Measurements from ENCODE around the gene RHCE.
"Not testable (repeated sequence)": the region's sequence is repeated elsewhere in the genome, so short reads cannot be mapped to it uniquely, and the experiment has no call there.

RHCE gene

DNA sequence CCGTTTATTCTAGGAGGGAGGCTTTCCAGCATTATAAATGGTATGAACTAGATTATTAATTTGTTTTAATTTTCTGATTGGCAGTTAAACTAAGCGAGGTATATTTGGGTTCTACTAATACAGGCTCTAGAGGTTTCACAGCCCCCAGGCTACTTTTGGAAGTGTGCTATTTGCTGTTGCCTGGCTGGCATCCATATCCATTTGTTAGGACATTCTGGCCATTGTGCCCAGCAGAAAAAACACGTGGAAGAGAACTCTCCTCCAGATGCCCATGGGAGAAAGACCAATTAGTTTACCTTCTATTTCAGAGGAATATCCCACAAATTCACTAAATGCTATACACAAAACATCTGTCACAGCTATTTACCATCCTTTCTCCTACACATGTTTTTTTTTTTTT is 39.4 kb upstream of the RHCE start:
- TF ChIP-seq, protein P1, sequence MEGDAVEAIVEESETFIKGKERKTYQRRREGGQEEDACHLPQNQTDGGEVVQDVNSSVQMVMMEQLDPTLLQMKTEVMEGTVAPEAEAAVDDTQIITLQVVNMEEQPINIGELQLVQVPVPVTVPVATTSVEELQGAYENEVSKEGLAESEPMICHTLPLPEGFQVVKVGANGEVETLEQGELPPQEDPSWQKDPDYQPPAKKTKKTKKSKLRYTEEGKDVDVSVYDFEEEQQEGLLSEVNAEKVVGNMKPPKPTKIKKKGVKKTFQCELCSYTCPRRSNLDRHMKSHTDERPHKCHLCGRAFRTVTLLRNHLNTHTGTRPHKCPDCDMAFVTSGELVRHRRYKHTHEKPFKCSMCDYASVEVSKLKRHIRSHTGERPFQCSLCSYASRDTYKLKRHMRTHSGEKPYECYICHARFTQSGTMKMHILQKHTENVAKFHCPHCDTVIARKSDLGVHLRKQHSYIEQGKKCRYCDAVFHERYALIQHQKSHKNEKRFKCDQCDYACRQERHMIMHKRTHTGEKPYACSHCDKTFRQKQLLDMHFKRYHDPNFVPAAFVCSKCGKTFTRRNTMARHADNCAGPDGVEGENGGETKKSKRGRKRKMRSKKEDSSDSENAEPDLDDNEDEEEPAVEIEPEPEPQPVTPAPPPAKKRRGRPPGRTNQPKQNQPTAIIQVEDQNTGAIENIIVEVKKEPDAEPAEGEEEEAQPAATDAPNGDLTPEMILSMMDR (IDR thresholded peaks at IDR 0.05; ENCODE audit: low read depth, low read length), result no peak
- H3K4me3 ChIP-seq (ENCODE audit: low read depth, low read length), result no peak overlapping the region

DNA sequence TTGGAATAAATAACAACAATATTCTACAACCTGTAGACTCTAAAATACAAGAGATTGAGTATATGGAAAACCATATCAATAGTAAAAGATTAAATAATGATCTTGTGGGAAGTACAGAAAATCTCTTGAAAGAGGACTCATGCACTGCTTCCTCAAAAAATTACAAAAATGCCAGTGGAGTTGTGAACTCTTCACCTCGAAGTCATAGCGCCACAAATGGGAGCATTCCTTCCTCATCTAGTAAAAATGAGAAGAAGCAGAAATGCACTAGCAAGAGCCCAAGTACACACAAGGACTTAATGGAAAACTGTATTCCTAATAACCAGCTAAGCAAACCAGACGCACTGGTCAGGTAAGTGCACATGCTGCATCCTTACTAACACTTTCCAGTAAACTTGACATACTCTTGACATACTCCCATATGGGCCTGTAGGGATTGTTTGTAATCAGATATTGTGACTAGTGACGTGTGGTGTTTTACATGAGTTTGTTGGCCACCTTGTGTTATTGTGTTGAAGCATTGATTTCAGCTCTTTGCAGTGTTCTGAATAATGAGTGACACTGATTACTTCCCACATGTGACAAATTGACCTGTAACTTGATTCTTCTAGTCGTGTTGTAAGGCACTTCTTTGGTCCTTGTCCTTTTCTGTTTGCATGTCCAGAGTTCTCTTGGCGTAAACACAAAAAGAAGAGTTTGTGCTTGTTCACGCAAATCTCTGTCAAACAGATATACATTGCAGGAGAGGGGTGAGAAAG is 38.1 kb upstream of the RHCE start:
- no peak overlapping the region for H3K4me3 ChIP-seq (ENCODE audit: low read depth, low read length)
- TF ChIP-seq, protein P1 (IDR thresholded peaks at IDR 0.05; ENCODE audit: low read depth, low read length), result no peak

DNA sequence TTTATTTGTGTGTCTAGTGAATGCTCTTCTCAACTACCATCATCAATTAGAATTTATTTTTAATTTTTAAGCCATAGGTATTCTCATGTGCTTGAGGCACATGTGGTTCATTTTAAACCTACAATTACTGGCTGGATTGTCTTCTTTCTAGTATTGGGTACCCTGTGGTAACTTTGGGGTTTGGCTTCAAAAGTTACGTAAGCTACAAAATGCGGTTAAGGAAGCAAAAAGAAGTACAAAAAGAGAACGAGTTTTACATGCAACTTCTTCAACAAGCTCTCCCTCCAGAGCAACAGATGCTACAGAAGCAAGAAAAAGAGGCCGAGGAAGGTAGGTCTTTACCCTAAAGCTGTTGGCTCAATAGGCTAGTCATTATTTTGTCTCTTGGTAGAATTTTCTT is 35.9 kb upstream of the RHCE start:
- TF ChIP-seq, protein P1 (IDR thresholded peaks at IDR 0.05; ENCODE audit: low read depth, low read length), result no peak
- no peak overlapping the region for H3K4me3 ChIP-seq (ENCODE audit: low read depth, low read length)

DNA sequence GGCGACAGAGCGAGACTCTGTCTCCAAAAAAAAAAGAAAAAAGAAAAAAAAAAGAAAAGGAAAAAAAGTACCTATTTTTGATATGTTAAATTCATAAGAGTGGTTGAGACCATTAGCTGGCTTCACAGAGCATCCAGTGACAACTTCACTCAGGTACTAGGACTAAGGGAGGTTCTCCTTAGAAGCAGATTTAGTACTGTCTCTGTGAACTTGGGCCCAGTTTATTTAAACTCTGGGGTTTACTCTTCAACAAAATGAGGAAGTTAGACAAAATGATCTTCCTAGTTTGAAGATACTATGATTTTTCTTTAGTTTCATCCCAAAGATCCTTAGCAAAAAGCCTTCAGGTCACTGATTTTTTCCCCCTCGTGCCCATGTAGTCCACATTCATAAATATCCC is 31.3 kb upstream of the RHCE start:
- no peak overlapping the region for H3K4me3 ChIP-seq (ENCODE audit: low read depth, low read length)
- TF ChIP-seq, protein P1 (IDR thresholded peaks at IDR 0.05; ENCODE audit: low read depth, low read length), result no peak

DNA sequence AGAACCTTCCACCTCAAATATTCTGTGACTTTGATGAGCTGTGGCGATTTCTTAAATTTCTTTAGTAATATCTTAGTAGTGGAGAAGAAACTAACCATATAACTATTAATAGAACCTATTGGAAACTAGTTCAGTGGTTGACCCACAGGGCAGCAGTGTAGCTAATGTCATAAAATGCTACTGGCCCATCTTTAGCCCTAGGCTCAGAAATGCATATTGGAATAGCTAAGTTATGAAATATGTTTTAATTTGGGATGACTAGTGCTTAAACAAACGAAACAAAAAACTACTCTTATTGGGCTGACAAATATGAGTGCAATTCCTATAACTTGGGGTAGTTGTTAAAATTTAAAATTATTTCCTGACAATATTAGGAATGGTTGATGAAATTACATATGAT is 30.3 kb upstream of the RHCE start:
- TF ChIP-seq, protein P1 (IDR thresholded peaks at IDR 0.05; ENCODE audit: low read depth, low read length), result no peak
- no peak overlapping the region for H3K4me3 ChIP-seq (ENCODE audit: low read depth, low read length)

DNA sequence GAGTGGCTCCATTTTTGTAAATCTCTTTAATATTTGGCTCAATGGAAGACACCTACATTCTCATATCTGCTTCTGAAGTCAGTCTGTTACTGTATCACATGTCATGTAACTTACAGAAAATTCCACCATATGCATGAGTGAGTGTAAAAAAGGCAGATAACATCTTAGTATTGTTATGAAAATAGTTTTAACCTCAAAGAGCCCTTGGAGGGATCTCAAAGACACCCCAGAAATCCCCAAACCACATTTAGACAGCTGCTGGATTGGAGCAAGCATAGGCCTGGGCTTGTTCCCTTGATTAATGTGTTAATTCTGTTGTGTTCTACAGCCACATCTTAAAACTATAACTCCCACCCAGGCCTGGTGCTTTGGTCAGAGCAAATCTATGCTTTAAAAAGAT is 26.9 kb upstream of the RHCE start:
- TF ChIP-seq, protein P1 (IDR thresholded peaks at IDR 0.05; ENCODE audit: low read depth, low read length), result no peak
- H3K4me3 ChIP-seq (ENCODE audit: low read depth, low read length), result no peak overlapping the region

DNA sequence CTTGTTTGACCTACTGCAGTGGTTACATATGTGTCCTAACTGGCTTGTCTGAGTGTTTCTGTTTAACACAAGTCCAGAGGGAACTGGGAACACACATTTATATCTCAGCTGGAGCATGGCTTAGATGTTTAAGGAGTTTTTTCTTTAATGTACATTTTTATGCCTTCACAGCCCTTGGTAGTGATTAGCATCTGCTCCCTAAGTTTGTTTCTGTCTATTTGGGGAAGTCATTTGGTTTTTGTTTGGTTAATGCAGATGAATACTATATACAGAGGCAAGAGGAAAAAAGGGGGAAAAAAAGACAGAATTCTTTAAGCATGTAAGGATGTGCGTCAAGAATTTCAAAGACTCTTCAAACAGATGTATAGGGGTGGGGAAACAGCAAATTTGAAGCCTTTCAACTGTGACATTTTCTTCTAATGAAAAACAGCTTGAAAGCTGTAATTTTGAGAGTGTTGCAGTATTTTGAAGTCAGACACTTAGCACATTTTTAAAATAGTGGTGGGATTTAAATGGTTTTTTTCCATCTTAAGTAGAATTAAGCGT is 25.4 kb upstream of the RHCE start:
- TF ChIP-seq, protein P1 (IDR thresholded peaks at IDR 0.05; ENCODE audit: low read depth, low read length), result no peak
- no peak overlapping the region for H3K4me3 ChIP-seq (ENCODE audit: low read depth, low read length)

DNA sequence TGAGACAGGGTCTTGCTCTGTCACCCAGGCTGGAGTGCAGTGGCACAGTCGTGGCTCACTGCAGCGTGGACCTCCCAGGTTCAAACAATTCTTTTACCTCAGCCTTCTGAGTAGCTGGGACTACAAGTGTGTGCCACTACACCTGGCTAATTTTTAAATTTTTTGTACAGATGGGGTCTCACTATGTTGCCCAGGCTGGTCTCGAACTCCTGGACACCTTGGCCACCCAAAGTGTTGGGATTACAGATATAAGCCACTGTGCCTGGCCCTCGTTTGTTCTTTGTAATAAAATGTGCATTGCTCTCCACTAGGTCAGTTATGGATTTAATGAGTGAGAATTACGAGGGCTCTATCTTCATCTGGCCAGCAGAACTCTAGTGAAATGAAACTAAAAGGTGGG is 24.0 kb upstream of the RHCE start:
- H3K4me3 ChIP-seq (ENCODE audit: low read depth, low read length), result not testable (repeated sequence)

All from WI38 (cell line).